GM12878 (cell line): ENCODE measurements around the gene SMIM43. TPM values are rescaled to one million over a fixed set of nuclear protein-coding genes. Genes with fewer than 3 reads are reported as not detected.

ENCODE experiments used
- ATAC-seq: fragments of 200-7000 bp; cut with Tn5 transposase; 3 replicates; pipeline ENCODE4 v1.9.1; 2020; ENCODE audit warnings: mild to moderate bottlenecking, moderate library complexity
- BruUV-seq: library from RNA; stranded (reverse); fragments of 400-500 nt; replicated peaks from 2 replicates; lab custom pipeline; 2021; lab: Mats Ljungman, UMichigan
- CTCF ChIA-PET: fragments of 300-600 bp; sonication (Branson Sonifier 250); formaldehyde crosslinking; extraction: SDS; loops from one replicate; lab custom pipeline; 2021; ENCODE audit warnings: inconsistent platforms; lab: Yijun Ruan, JAX
- POLR2A ChIA-PET: fragments of 350-600 bp; formaldehyde crosslinking; extraction: SDS; loops from one replicate; lab custom pipeline; 2021; ENCODE audit warnings: inconsistent platforms; lab: Charles Lee
- RAD21 ChIA-PET: fragments of 300-600 bp; sonication (Branson Sonifier 250); formaldehyde crosslinking; loops from one replicate; lab custom pipeline; 2023; ENCODE audit warnings: antibody characterized with exemption; ENCODE audit not compliant: unreplicated experiment; lab: Charles Lee
- SMC1A ChIA-PET: fragments of 300-600 bp; sonication (Branson Sonifier 250); formaldehyde crosslinking; loops from one replicate; lab custom pipeline; 2023; ENCODE audit not compliant: unreplicated experiment, uncharacterized antibody; lab: Charles Lee
- DNase-seq: peaks from one replicate; pipeline ENCODE4 v3.0.0-alpha.2; 2011; ENCODE audit warnings: low read depth, low spot score
- FAIRE-seq: peaks from 3 replicates; lab custom pipeline; 2011; peaks lifted over from hg19 to GRCh38; lab: Jason Lieb, UNC
- H2AFZ ChIP-seq: 2 replicates; pipeline ENCODE4 v1.6.0; 2011; ENCODE audit warnings: low read depth, low read length, control low read depth; ENCODE audit not compliant: control insufficient read depth
- H3K27ac ChIP-seq: 2 replicates; pipeline ENCODE4 v1.5.1; 2011; ENCODE audit warnings: control low read depth; ENCODE audit not compliant: control insufficient read depth, insufficient read depth
- H3K27me3 ChIP-seq, 2 experiments: replicated peaks in 1 of 2; 2 replicates each; pipeline versions ENCODE4 v1.6.0 to v1.6.1; 2011; ENCODE audit warnings: low read length in 1 of 2; ENCODE audit not compliant: control insufficient read depth in 2 of 2, insufficient read depth in 2 of 2
- H3K36me3 ChIP-seq, 2 experiments: 2 replicates each; pipeline ENCODE4 v1.5.1; 2011; ENCODE audit warnings: low read length in 1 of 2; ENCODE audit not compliant: control insufficient read depth in 2 of 2, insufficient read depth in 2 of 2
- H3K4me1 ChIP-seq: 2 replicates; pipeline ENCODE4 v1.6.1; 2011; ENCODE audit warnings: mild to moderate bottlenecking, low read length, moderate library complexity, mixed read lengths; ENCODE audit not compliant: control insufficient read depth, insufficient read depth
- H3K4me2 ChIP-seq: 2 replicates; pipeline ENCODE4 v1.6.0; 2011; ENCODE audit warnings: control low read depth; ENCODE audit not compliant: control insufficient read depth, insufficient read depth
- H3K4me3 ChIP-seq: fragments of 200-600 bp; sonication (generic); 2 replicates; pipeline ENCODE4 v1.5.1; 2016
- H3K79me2 ChIP-seq: 2 replicates; pipeline ENCODE4 v1.6.0; 2011; ENCODE audit warnings: low read length; ENCODE audit not compliant: control insufficient read depth, insufficient read depth
- H3K9ac ChIP-seq: 2 replicates; pipeline ENCODE4 v1.8.0; 2011; ENCODE audit warnings: low read length, control low read depth, mixed read lengths; ENCODE audit not compliant: control insufficient read depth, insufficient read depth
- H3K9me3 ChIP-seq: replicated peaks from 3 replicates; pipeline ENCODE4 v1.5.1; 2011; ENCODE audit warnings: mild to moderate bottlenecking, low read length; ENCODE audit not compliant: control insufficient read depth, insufficient read depth
- H4K20me1 ChIP-seq: 2 replicates; pipeline ENCODE4 v1.6.0; 2011; ENCODE audit not compliant: control insufficient read depth, insufficient read depth
- ATF3 ChIP-seq: IDR thresholded peaks from 2 replicates; pipeline ENCODE4 v1.6.1; 2011; ENCODE audit warnings: low read depth, mild to moderate bottlenecking, low read length, moderate library complexity, borderline replicate concordance; ENCODE audit errors: extremely low read depth
- CBX3 ChIP-seq: fragments of 200-600 bp; sonication (generic); IDR thresholded peaks from 2 replicates; pipeline ENCODE4 v1.6.1; 2016; ENCODE audit warnings: low read depth, borderline replicate concordance
- CREB1 ChIP-seq: IDR thresholded peaks from 2 replicates; pipeline ENCODE4 v1.6.1; 2012; ENCODE audit warnings: low read depth, mild to moderate bottlenecking, inconsistent platforms
- EGR1 ChIP-seq, 2 experiments: IDR thresholded peaks; 1 replicate in 1 of 2; 2 replicates in 1 of 2; pipeline ENCODE4 v1.6.1; 2011 to 2012; ENCODE audit warnings: low read depth in 2 of 2, low read length in 2 of 2, borderline replicate concordance in 1 of 2, mild to moderate bottlenecking in 1 of 2, moderate library complexity in 1 of 2
- IKZF1 ChIP-seq: fragments of 450-650 bp; conservative IDR thresholded peaks from 2 replicates; pipeline ENCODE4 v1.6.1; 2017; ENCODE audit warnings: antibody characterized with exemption, mild to moderate bottlenecking
- SKIL ChIP-seq: fragments of 450-650 bp; IDR thresholded peaks from 2 replicates; pipeline ENCODE4 v1.6.1; 2017; ENCODE audit warnings: mild to moderate bottlenecking, low read depth, inconsistent platforms; ENCODE audit not compliant: poor library complexity, severe bottlenecking
- SUPT20H ChIP-seq: IDR thresholded peaks from 2 replicates; pipeline ENCODE4 v1.6.1; 2011; ENCODE audit warnings: low read depth, mild to moderate bottlenecking, low read length, moderate library complexity, borderline replicate concordance; ENCODE audit not compliant: control insufficient read depth
- ZBED1 ChIP-seq: IDR thresholded peaks from 2 replicates; pipeline ENCODE4 v1.6.1; 2016; ENCODE audit warnings: borderline replicate concordance
- WGBS: methylation state at CpG from one replicate; pipeline ENCODE4 v1.1.6; 2016; ENCODE audit warnings: low lambda C conversion rate; ENCODE audit not compliant: insufficient replicate concordance, insufficient coverage; ENCODE audit errors: missing lambda C conversion rate; 5-methylcytosine and 5-hydroxymethylcytosine counted together
- in situ Hi-C: fragments of 300-500 bp; cut with MboI; formaldehyde crosslinking; loops from 9 replicates; pipeline ENCODE4 v1.14.3; 2018; ENCODE audit warnings: mixed read lengths
- intact Hi-C: fragments of 100-400 bp; cut with micrococcal nuclease; formaldehyde crosslinking; loops from one replicate; pipeline ENCODE4 v1.14.2; 2022; ENCODE audit not compliant: unreplicated experiment
- polyA plus RNA-seq, 11 experiments: library from polyadenylated mRNA; depleted of rRNA in 4 of 11; unstranded in 6 of 11; stranded (reverse) in 5 of 11; fragments of >200 nt; fragmentation: Nextera tagmentation in 4 of 11; fragmentation: Illumina TruSeq in 1 of 11; extraction: Ambion mirVana in 4 of 11; extraction: Trizol in 1 of 11; gene quantifications; 1 replicate in 1 of 11; 2 replicates in 10 of 11; pipeline versions ENCODE4 v1.2.1 to v1.2.3, GENCODE V29; 2011 to 2016; ENCODE audit warnings: inconsistent platforms in 2 of 11, missing spikeins in 2 of 11, low read depth in 1 of 11
- total RNA-seq, 4 experiments: library from RNA; depleted of rRNA in 3 of 4; stranded (reverse); fragments of >200 nt in 3 of 4; fragmentation: Illumina TruSeq in 1 of 4; extraction: Trizol in 1 of 4; gene quantifications; 2 replicates each; pipeline versions ENCODE4 v1.2.1 to v1.2.3, GENCODE V29; 2013 to 2021
- TF ChIP-seq, protein P1 (sequence below): IDR thresholded peaks from 2 replicates; pipeline ENCODE4 v1.6.1; 2012; ENCODE audit warnings: improper control_type of control experiment, low read depth, low read length; ENCODE audit not compliant: insufficient replicate concordance
- TF ChIP-seq, protein P2 (sequence below): fragments of 450-650 bp; IDR thresholded peaks from 2 replicates; pipeline ENCODE4 v1.6.1; 2016; ENCODE audit warnings: mild to moderate bottlenecking

SMIM43 gene
- total and polyA plus RNA-seq, 10 of the 15 experiments (the other 5 are each of a cell fraction or from before 2014, with no cell fraction given) = 0.12 TPM; not detected in 9

DNA sequence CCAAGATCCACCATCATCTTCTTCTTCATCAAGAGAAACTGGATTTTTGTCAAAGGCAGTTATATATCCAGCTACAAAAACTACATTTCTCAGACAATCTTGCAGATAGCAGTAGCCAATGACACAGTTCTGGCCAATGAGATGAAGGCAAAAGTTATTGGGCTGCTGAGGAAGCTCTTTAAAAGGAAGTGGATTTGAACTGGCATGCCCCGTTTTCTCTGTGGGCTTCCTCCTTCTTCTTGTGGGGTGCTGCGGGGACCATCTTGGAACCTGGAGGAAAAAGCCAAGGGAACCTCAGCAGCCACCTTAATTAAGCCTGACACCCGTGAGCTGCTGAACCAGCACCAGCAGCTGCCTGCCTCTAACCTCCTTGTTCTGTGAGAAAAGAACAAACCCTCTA lies 4.8 kb downstream of the SMIM43 start:
- H3K4me3 ChIP-seq = no peak overlapping the region
- in situ Hi-C loops (no loop called here), intact Hi-C loops (no loop called here)
- no peaks in the 10 kb centered on the region for H3K4me1 ChIP-seq
- ATAC-seq = no peak
- no peaks in the 10 kb centered on the region for H3K36me3 ChIP-seq
- no peak for FAIRE-seq
- no TSS peak for BruUV-seq
- peaks cover 1 to 4% of the 10 kb centered on the region in 2 experiments; a peak in 3 of 4 replicates for H3K27me3 ChIP-seq
- H3K27ac ChIP-seq = no peak overlapping the region
- no peak for DNase-seq
- ChIA-PET POLR2A (interaction anchor here (1.2 kb wide), 1 partner anchor 19 kb away, joined by 3 read pairs; no protein-coding TSS in a partner anchor), CTCF (interaction anchor here (1.7 kb wide), 1 partner anchor 62 kb away, joined by 5 read pairs; no protein-coding TSS in a partner anchor), RAD21 (interaction anchor here (1.1 kb wide), 1 partner anchor 17 kb away, joined by 3 read pairs; no protein-coding TSS in a partner anchor), SMC1A (interaction anchor here (1.1 to 1.6 kb wide), 3 partner anchors 18 to 47 kb away, joined by 3 read pairs; no protein-coding TSS in a partner anchor)
- no peak overlapping the region for H2AFZ ChIP-seq
- H3K9ac ChIP-seq = no peak overlapping the region
- H3K79me2 ChIP-seq = no peaks in the 10 kb centered on the region
- no peak overlapping the region for H3K4me2 ChIP-seq
- H3K9me3 ChIP-seq = no peaks in the 10 kb centered on the region; the same call in 2 of the 3 replicates
- H4K20me1 ChIP-seq = no peaks in the 10 kb centered on the region
- 31% methylated on average over 3 of the region's 3 CpGs for WGBS
- TF ChIP-seq SUPT20H (no peak), ZBED1 (no peak), CREB1 (no peak), IKZF1 (no peak), SKIL (no peak), EGR1 (IDR thresholded peaks at IDR 0.05; ENCODE audit: borderline replicate concordance in 1 of 2, low read depth in 2 of 2, low read length in 2 of 2) (no peak), ATF3 (no peak), CBX3 (no peak)
- TF ChIP-seq, protein P1, sequence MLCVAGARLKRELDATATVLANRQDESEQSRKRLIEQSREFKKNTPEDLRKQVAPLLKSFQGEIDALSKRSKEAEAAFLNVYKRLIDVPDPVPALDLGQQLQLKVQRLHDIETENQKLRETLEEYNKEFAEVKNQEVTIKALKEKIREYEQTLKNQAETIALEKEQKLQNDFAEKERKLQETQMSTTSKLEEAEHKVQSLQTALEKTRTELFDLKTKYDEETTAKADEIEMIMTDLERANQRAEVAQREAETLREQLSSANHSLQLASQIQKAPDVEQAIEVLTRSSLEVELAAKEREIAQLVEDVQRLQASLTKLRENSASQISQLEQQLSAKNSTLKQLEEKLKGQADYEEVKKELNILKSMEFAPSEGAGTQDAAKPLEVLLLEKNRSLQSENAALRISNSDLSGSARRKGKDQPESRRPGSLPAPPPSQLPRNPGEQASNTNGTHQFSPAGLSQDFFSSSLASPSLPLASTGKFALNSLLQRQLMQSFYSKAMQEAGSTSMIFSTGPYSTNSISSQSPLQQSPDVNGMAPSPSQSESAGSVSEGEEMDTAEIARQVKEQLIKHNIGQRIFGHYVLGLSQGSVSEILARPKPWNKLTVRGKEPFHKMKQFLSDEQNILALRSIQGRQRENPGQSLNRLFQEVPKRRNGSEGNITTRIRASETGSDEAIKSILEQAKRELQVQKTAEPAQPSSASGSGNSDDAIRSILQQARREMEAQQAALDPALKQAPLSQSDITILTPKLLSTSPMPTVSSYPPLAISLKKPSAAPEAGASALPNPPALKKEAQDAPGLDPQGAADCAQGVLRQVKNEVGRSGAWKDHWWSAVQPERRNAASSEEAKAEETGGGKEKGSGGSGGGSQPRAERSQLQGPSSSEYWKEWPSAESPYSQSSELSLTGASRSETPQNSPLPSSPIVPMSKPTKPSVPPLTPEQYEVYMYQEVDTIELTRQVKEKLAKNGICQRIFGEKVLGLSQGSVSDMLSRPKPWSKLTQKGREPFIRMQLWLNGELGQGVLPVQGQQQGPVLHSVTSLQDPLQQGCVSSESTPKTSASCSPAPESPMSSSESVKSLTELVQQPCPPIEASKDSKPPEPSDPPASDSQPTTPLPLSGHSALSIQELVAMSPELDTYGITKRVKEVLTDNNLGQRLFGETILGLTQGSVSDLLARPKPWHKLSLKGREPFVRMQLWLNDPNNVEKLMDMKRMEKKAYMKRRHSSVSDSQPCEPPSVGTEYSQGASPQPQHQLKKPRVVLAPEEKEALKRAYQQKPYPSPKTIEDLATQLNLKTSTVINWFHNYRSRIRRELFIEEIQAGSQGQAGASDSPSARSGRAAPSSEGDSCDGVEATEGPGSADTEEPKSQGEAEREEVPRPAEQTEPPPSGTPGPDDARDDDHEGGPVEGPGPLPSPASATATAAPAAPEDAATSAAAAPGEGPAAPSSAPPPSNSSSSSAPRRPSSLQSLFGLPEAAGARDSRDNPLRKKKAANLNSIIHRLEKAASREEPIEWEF = no peak
- TF ChIP-seq, protein P2, sequence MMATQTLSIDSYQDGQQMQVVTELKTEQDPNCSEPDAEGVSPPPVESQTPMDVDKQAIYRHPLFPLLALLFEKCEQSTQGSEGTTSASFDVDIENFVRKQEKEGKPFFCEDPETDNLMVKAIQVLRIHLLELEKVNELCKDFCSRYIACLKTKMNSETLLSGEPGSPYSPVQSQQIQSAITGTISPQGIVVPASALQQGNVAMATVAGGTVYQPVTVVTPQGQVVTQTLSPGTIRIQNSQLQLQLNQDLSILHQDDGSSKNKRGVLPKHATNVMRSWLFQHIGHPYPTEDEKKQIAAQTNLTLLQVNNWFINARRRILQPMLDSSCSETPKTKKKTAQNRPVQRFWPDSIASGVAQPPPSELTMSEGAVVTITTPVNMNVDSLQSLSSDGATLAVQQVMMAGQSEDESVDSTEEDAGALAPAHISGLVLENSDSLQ = no peak
